GM18909 (cell line): ENCODE results near the gene DENND1A.

Experiments used
- ATAC-seq: cut with Tn5 transposase; IDR thresholded peaks from one replicate; pipeline ENCODE4 v1.9.1; 2021; ENCODE audit warnings: mild to moderate bottlenecking; ENCODE audit not compliant: unreplicated experiment, poor library complexity

The DENND1A gene

DNA sequence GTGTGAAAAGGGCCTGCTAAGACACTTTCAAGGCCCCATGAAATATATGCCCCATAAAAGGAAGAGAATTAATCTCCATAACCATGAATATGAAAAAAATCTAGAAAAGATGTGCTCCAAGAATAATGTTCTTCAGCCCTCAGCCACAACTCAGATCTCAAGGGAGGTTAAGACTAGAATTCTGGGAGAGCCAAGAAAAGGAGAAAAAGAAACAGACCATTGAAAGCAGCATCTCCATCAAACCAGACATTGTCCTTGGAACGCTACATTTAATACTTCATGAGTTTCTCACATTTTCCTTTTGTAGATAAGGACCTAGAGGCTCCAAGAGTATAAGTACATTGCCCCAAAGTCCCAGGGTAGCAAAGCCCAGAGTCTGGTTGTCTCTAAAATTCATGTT lies 270.6 kb downstream of the DENND1A start:
- ATAC-seq = no peak

DNA sequence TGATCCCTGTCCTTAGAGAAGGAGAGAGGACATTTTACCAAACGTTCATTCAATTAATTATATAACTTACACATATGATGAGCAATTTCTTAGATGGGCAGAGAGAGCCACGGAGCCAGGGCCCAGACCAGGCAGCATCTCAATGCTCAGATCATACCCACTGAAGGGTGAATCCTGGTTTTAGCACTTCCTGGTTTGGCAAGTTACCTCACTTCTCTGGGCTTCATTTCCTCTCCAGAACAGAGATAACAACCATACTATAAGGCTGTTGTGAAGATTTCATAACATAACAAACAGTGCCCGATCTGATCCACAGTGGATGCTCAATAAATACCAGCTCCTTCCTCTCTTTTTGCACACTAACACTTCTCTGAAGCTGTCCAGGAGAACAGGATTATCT lies 271.1 kb downstream of the DENND1A start:
- ATAC-seq = peak; percentile 45

DNA sequence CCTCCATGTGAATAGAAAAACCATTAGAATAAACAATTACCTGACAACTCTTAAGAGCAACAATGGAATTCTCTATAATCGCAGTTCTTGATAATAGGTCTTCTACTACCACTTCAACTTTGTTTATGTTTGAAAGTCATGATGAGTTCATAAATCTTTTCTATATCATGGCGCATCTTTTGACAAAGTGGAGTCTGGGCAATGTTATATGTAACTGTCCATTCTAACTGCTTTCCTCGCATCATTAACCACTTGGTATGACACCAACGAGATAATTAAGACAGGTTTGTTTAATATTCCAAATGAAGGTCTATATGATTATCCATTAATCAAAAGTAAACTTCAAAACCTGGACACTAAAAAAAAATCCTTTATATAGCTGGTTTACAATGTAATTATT lies 272.0 kb downstream of the DENND1A start:
- no peak for ATAC-seq

DNA sequence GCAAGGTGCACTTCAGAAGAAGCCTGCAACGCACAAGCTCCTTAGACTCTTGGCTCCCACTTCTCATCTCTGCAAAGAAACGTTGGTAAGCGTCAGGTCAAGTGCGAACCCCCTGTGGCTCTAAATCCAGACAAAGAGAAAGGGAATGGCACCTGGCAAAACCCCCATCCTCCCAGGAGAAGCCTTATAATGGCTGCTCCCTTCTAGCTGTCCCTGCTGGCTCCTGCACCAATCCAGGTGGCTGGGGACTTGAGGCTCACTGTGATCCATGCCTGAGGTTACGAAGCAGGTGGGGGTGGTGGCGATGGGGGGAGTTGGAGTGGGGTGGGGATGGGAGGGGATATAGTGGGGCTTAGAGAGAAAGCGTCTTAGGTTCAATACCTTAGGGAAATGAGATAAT lies 272.8 kb downstream of the DENND1A start:
- no peak for ATAC-seq

DNA sequence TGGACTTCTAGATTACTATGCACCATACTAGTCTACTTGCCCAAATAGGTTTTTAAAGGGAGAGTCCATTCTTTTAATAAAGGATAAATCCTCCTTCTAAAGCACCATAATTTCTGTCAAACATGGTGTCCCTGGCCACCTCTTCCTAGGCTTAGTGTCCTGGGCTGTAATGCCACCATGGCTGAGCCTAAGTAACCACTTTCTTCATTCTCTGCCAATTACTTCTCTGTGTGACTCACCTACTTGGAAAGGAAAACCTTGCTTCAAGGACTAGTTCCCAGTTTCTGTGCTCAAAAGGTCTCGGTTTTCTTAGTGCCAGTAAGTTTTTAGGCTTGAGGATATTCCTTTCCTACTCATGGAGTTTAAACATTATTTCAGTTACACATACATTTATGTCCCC lies 273.4 kb downstream of the DENND1A start:
- no peak for ATAC-seq

DNA sequence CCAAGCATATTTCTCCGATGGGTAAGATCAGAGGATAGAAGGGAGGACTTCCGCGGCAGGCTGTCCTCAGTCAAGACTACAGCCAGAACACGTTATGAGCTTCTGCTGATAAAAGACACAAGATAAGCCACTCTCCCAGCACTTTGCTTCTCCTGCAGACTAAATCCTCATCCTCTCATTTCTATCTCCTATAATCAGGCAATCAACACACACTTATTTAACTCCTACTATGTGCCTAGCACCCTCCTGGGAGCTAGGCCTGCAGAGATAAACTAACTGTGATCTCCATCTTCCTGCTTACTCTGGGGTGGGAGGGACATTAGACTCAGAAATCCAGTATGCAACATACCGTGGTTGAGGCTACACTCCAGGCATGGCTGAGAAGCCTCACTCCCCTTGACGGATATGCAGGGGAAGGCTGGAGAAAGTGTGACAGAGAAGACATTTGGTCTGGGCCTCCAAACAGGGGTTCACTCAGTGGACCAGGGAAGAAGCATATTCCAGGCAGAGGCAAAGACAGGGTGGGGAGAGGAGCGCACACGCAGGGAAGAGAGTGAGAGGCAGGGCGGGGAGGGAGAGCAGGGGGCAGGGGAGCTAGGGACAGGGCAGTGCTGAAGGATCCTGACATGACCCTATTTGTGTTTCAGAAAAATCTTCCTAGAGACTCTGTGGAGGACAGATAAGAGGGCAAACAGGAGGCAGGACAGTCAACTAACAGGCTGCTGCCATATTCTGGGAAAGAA lies 274.1 kb downstream of the DENND1A start:
- no peak for ATAC-seq

DNA sequence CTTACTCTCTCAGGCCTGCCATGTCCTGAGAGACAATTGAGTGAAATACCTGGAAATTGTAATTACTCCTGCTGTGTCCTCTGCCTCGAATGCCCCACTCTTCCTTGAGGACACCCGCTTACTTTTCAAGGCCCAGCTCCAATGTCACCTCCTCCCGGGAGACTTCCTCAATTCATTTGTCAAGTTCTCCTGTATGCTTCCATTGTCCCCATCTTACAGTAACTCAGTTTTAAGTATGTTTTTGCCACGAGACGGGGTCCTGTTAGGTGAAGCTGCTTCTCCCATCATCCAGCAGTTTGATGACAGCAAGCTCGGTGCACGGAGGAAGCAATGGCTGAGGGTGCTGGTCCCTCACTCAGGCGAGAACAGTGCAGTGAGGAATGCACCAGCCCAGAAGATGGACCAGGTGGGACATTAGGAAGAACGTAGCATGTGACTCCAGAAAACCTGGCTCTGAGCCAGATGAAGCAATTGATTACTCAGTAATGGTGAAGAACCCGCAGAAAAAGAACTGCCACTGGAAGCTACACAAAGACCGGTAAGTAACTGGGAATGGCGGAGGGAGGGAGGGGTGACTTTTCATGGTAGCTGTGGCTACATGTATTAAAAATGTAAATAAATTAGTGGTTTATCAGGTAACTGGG lies 274.8 kb downstream of the DENND1A start:
- no peak for ATAC-seq

DNA sequence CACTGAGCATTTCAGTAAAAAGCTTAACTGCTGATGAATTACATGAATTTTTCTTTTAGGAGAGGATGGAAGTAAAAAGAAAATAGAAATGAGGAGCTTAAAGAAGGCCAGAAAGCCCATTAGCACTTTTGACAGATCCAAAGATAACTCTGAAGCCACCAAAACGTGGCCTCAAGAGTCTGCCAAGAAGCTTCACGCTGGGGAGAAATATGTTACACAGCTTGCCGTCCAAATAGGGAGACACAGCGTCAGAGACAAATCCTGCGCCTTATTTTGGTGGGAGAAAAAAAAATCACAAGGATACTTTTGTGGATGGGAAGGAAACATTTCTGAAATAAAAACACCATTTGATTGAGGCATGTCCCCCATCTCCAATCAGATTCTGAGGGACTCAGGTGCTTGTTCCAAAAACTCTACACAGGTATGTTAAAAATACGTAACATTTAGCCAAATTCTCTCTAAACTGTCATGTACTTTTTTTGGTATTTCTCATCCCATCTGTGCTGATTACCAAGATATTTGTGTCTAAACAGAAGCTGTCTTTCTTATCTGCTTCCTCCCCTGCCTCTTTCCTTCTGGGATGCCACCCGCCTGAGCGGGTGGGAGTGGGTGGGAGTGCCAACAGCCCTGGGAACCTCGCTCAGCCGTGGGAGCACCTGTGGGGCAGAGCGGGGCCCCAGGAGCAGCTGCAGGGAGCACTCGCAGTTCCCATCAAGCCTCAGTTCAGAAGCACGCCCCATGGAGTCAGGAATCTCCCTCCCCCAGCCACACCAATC lies 275.5 kb downstream of the DENND1A start:
- ATAC-seq = no peak

DNA sequence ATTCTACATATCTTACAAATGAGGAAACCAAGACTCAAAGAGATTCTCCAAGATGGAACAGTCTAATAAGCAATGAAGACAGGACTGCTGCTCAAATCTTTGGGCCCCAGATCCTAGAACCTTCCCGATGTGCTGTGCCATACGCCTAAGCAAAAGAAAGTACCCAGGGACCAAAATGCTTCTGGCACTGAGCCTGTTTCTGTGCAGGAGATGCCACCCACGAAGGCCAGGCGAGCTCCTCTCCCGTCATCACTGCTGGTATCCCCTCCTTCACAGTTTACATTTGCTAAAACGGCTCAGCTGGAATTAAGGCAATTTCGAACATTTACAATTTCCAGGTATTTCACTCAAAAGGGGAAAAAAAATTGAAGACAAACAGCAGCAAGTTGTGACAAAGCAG lies 277.5 kb downstream of the DENND1A start:
- ATAC-seq = no peak

DNA sequence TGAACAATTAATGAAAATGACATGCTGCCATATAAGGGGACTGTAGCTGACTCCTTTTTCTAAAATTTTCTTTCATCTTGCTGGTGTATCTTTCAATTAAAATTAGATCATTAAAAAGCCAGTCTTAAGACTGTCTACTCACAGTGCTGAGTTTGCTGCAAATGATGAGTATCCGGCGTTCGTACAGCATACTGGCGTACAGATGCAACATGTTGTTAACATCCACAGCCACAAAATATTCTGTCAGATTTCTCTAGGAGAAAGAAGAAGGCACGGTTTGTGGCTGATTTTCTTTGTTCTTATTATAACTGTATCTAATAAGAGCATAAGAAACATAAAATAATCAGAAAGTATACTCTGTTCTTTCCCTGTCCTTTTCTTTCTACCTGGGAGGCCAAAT lies 278.1 kb downstream of the DENND1A start:
- ATAC-seq = no peak

DNA sequence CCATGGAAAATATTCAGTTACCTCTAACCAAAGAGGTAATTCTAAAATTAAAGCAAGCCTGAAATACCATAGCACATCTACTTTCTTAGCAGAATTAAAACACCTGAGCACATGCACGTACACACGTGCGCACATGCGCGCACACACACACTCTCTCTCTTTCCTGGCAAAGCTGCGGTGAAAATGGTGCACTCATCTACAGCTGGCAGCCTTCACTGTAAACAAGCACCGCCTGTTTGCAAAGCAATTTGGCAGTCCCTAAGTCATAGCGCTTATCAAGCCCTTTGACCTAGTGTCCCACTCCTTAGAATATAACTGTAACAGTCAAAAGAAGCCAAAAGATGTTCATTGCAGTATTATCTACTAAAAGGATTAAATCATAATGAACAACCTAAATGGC lies 278.7 kb downstream of the DENND1A start:
- ATAC-seq = no peak

DNA sequence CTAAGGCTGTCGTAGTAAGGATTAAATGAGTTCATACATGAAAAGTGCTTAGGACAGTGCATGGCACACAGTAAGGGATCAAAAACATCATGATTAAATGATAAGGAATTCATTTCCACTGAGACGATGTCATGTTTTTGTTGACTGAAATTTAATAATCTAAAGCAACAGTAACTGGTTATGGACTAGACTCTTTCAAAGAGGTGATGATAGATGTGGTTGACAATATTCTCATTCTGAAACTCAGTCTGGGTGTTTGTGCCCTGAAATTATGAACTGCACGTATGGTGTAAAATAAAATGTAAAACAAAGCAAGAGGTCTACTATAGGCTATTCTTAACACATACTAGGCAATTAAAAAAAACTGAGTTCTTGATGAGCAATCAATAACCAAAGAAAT lies 280.0 kb downstream of the DENND1A start:
- no peak for ATAC-seq

DNA sequence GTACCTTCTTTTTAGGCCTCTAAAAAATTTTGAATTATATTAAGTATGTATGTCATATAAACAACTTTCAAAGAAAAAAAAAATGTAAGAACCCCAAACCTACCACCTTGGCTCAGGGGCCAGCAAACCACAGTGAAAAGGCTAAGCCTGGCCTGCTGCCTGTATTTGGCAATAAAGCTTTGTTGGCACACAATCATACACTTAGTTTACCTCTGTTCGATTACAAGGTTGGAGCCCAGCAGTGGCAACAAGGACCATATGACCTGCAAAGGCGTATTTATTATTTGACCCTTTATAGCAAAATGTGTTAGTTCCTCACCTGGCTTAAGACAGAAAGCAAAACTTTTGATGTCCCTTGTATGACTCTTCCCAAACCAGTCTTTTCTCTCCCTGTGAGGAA lies 282.8 kb downstream of the DENND1A start:
- no peak for ATAC-seq

DNA sequence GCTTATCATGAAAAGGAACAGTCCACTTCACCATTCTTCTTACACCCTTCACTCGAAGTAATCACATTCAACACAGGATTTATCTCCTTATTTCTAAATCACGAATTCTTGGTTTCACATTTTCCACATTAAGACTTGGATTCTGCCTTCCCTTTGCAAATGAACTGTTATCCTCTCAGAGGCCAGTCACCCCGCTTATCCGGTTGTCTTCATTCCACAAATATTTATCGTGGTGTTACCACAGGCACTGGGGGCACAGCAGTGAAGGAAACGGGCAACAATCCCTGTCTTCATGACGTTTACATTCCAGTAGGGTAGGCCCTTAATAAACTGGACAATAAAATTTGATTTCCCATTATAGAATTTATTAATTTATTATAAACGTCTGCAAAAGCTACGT lies 284.2 kb downstream of the DENND1A start:
- ATAC-seq = no peak

DNA sequence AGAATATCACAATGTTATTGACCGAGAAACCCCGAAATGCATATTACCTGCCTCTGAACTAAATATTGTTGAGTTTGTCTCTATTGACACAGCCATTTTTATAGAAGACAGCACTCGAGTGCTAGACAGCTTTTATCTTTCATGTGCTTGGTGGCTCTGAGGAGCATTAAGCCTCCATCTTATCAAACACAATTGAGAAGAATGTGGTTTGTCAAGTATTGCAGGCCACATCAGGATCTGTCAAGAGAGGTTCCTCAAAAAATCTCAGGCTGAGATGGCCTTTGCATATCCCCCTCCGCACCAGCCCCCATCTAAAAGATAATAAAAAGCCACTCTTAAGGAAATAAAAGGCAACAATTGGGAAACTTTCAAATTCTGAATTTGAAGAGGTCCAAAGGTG lies 284.8 kb downstream of the DENND1A start:
- ATAC-seq = no peak

DNA sequence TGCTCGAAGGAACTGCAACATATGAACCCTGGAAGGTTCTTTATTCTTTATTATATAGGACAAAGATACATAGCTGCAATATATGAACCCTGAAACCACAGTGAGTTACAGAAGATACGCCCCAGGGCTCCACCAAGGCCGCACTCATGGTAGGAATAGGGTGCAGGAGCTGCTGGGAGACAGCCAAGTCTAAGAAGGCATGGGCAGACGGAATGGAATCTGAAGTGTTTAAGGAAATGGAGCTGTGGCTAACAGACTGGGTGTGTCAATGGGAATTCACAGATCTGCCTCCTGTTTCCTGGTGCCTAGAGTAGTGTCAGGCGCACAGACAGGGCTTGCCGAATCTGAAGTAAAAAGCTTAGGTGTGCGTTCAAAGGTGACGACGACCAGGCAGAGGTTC lies 286.4 kb downstream of the DENND1A start:
- no peak for ATAC-seq

DNA sequence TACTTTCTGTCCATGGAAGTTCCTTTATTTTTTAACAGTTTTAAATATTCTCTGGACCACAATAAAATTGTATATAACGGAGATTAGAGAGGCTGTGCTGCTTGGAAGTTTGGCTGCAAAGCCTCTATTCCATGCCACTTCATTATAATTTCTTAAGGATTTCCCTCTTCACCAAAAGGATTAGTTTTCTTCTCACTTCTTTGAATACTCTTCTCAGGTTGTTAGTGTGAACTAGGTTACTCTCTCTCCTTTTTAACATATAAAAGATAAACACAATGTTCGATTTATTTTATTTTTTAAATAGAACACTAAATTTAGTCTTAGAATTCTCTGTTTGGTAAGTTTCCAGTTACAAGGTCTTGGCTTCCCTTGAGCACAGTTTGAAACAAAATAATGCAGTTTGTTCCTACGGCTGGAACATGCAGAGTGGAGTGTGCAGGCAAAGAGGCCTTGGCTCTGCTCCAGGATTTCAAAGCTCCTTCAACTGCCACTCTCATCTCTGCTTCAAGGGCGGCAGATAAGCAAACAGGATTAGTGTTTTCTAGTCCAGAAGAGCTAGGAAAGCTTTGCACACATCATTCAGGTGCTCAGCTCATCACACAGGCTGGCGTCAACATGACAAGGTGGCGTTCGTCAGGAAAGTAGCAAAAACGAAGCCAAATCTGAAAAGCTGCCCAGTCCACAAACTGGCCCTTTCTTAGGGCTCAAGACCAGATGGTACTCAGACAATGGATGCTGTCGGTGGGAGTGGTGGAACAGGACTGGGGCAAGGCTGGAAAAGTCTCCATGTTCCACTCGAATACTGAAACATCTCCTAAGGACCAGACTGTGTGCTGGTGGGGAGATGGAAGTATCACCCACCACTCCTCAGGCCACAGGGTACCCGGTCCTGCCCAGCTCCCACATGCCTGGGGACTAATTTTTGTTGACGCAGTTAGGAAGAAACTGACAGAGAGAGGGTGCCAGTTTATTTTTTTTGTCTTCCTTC lies 287.3 kb downstream of the DENND1A start:
- no peak for ATAC-seq

DNA sequence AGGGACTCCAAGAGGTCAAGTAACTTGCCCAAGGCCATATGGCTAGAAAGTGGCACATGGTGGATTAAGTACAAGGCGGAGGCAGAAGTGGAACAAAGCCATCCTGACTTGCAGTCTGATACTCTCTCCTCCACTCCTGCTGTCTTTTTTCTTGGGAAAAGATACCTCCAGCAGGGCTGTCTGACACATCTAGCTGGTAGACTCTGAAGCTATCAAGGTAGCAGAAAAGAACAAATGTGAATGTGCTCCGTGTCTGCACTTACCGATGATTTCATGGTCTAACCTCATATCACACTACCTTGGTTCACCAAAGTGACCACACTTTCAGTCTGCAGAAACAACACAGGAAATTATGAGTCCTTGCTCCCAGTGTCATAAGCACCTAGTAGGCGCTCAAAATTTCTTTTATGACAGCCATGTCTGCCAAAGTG lies 289.1 kb downstream of the DENND1A start:
- ATAC-seq = no peak

DNA sequence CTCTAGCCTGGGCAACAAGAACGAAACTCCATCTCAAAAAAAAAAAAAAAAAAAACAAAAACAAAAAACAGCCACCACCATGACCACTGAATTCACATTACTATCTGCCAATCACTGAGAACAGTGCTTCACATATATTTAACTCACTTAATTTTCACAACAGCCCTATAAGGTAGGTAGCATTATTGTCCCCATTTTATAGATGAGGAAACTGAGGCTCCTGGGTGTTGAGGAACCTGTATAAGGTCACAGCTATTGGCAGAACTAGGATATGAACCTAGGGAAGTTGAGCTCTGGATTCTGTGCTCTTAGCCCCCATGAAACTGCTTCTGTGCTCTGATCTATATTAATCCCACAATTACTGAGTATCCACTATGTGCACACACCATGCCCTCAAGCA lies 290.2 kb downstream of the DENND1A start:
- no peak for ATAC-seq

DNA sequence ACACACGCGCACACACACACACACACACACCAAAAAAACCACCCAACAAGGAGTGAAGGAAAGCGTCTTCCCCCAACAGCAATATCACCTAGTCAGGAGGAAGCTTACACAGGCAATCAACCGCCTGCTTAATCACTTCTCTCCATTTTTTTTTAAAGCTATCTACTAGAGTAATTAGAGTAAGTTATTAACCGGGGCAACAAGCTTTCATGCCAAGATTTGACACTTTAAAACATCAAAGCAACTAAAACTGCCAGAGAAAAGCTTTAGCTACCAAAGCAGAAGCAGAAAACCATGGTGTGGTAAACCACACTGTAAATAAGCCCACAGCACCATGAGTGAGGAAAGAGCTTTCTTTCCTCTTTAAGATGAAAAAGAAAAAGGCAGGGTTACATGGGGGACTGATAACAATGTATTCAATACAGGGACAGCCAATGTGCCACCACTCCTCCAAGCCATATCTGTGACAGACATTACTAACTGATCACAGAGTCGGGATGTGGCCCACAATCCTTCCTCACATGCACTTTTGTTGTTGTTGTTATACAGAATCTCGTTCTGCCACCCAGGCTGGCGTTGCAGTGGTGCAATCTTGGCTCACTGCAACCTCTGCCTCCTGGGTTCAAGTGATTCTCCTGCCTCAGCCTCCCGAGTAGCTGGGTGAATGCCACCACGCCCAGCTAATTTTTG lies 291.8 kb downstream of the DENND1A start:
- peak; percentile 68 for ATAC-seq
